HepG2 (cell line): Measurements from ENCODE around the gene HOXD4.

ENCODE experiments used
- ARHGAP35 ChIP-seq: sonication (generic); formaldehyde crosslinking; IDR thresholded peaks from 2 replicates; pipeline ENCODE4 v1.9.0; 2022; ENCODE audit warnings: mild to moderate bottlenecking, inconsistent platforms, moderate library complexity, missing genetic modification reagents, borderline replicate concordance
- ARID3A ChIP-seq: IDR thresholded peaks from 2 replicates; pipeline ENCODE4 v1.6.1; 2012; ENCODE audit warnings: low read depth, low read length, improper control_type of control experiment
- CTCF ChIP-seq: sonication (generic); formaldehyde crosslinking; IDR thresholded peaks from 2 replicates; pipeline ENCODE4 v1.5.0; 2020; ENCODE audit warnings: mild to moderate bottlenecking, missing genetic modification reagents, moderate library complexity
- HINFP ChIP-seq: sonication (generic); formaldehyde crosslinking; IDR thresholded peaks from 2 replicates; pipeline ENCODE4 v1.4.0; 2020; ENCODE audit warnings: low read depth, mild to moderate bottlenecking, missing genetic modification reagents
- JUN ChIP-seq: sonication (generic); formaldehyde crosslinking; IDR thresholded peaks from 2 replicates; pipeline ENCODE4 v1.4.0; 2020; ENCODE audit warnings: mild to moderate bottlenecking, missing genetic modification reagents
- KLF15 ChIP-seq: sonication (generic); formaldehyde crosslinking; IDR thresholded peaks from 2 replicates; pipeline ENCODE4 v1.8.1; 2023; ENCODE audit warnings: borderline replicate concordance, mild to moderate bottlenecking, inconsistent platforms, missing genetic modification reagents, mixed read lengths
- MAX ChIP-seq: IDR thresholded peaks from 2 replicates; pipeline ENCODE4 v1.6.1; 2012; ENCODE audit warnings: inconsistent platforms
- POLR2AphosphoS5 ChIP-seq: IDR thresholded peaks from 2 replicates; pipeline ENCODE4 v1.6.1; 2012; ENCODE audit warnings: low read depth, low read length
- ZNF331 ChIP-seq: sonication (generic); formaldehyde crosslinking; IDR thresholded peaks from 2 replicates; pipeline ENCODE4 v1.4.0; 2020; ENCODE audit warnings: missing genetic modification reagents
- ZNF740 ChIP-seq: sonication (generic); formaldehyde crosslinking; IDR thresholded peaks from 2 replicates; pipeline ENCODE4 v1.4.0; 2020; ENCODE audit warnings: missing genetic modification reagents

- TF ChIP-seq CTCF (CRISPR knock-in tag) (no peak), POLR2AphosphoS5 (no peak), ZNF331 (CRISPR knock-in tag) (no peak), KLF15 (CRISPR knock-in tag) (no peak), ARHGAP35 (CRISPR knock-in tag) (no peak), MAX (no peak), HINFP (no peak), ARID3A (no peak), JUN (CRISPR knock-in tag) (no peak), ZNF740 (CRISPR knock-in tag) (no peak)
Measured at GRCh38 chr2:176115883-176116813, 35.2 kb upstream of the HOXD4 start, which contains the start of gene HOXD10.
